Suppressor macrophage treated with lipopolysaccharide for 1 hour (primary cell): ENCODE data around the gene GATAD2A.
"Not testable (repeated sequence)": the region's sequence is repeated elsewhere in the genome, so short reads cannot be mapped to it uniquely, and the experiment has no call there.

Experiments
- DNase-seq, 3 donors: peaks; one replicate each; pipeline ENCODE4 v3.0.0-alpha.2; 2020 to 2022

GATAD2A gene

GRCh38 chr19:19447536-19448237, 42.2 kb downstream of the GATAD2A start:
- DNase-seq, result peak in 2 of 3 donors; percentile 32 to 35

- DNase-seq, result no peak
Measured at GRCh38 chr19:19448238-19448544, 42.7 kb downstream of the GATAD2A start.

GRCh38 chr19:19451429-19452242, 46.2 kb downstream of the GATAD2A start:
- peak; percentile 45 to 56 (median 53) for DNase-seq

- no peak for DNase-seq
Measured at GRCh38 chr19:19452243-19453124, 47.0 kb downstream of the GATAD2A start.

- DNase-seq, result no peak
Measured at GRCh38 chr19:19453125-19453454, 47.6 kb downstream of the GATAD2A start.

GRCh38 chr19:19455166-19455919, 49.9 kb downstream of the GATAD2A start:
- DNase-seq, result not testable (repeated sequence)

GRCh38 chr19:19457671-19458070, 52.2 kb downstream of the GATAD2A start:
- no peak for DNase-seq

- peak; percentile 40 to 48 (median 43) for DNase-seq
Measured at GRCh38 chr19:19458110-19458816, 52.8 kb downstream of the GATAD2A start.

GRCh38 chr19:19459073-19459472, 53.6 kb downstream of the GATAD2A start:
- peak in 1 of 3 donors; percentile 67 for DNase-seq

- peak; percentile 76 to 82 (median 79) for DNase-seq
Measured at GRCh38 chr19:19459707-19460251, 54.3 kb downstream of the GATAD2A start.

- no peak for DNase-seq
Measured at GRCh38 chr19:19460258-19460731, 54.8 kb downstream of the GATAD2A start.

GRCh38 chr19:19460761-19461265, 55.3 kb downstream of the GATAD2A start:
- peak; percentile 69 to 85 (median 73) for DNase-seq

- DNase-seq, result no peak
Measured at GRCh38 chr19:19461306-19461670, 55.8 kb downstream of the GATAD2A start.

GRCh38 chr19:19461671-19462622, 56.5 kb downstream of the GATAD2A start:
- DNase-seq, result peak; percentile 64 to 73 (median 67)

- peak; percentile 61 to 66 (median 64) for DNase-seq
Measured at GRCh38 chr19:19463348-19464117, 58.1 kb downstream of the GATAD2A start.

GRCh38 chr19:19464339-19465098, 59.0 kb downstream of the GATAD2A start:
- no peak for DNase-seq

- DNase-seq, result no peak
Measured at GRCh38 chr19:19465436-19466070, 60.1 kb downstream of the GATAD2A start.

- no peak for DNase-seq
Measured at GRCh38 chr19:19466201-19466600, 60.7 kb downstream of the GATAD2A start.
